Measurements from ENCODE around the gene TEP1. TPM values are rescaled to one million over a fixed set of nuclear protein-coding genes. Genes with fewer than 3 reads are reported as not detected.
A peak's percentile ranks its signal among the peaks of the same experiment; 100 is the strongest.

Gene TEP1
- total RNA-seq, 1 experiment from 2014 or later, result 30.4 TPM

- peaks cover 2% of the 10 kb centered on the region for H3K9me3 Mint-ChIP-seq (ENCODE audit: low read depth, unreplicated experiment)
- TF ChIP-seq CTCF (IDR thresholded peaks at IDR 0.05; ENCODE audit: unreplicated experiment), result no peak
- H3K27ac Mint-ChIP-seq (ENCODE audit: unreplicated experiment), result no peak overlapping the region
- H3K4me3 Mint-ChIP-seq (ENCODE audit: low read depth, unreplicated experiment), result no peak overlapping the region
- no TSS peak for BruUV-seq (replicated peaks)
- H3K4me1 Mint-ChIP-seq (ENCODE audit: low read depth, unreplicated experiment), result peaks cover 32% of the 10 kb centered on the region
- intact Hi-C loops (cut with micrococcal nuclease; ENCODE audit: unreplicated experiment), result no loop called here
- CTCF ChIA-PET, result no interaction called here
- no peaks in the 10 kb centered on the region for H3K27me3 Mint-ChIP-seq (ENCODE audit: unreplicated experiment)
- H3K36me3 Mint-ChIP-seq (ENCODE audit: insufficient read depth, unreplicated experiment), result peaks cover 6% of the 10 kb centered on the region
- no peak for DNase-seq
Measured at GRCh38 chr14:20421267-20421666, 8.0 kb upstream of the TEP1 start.

- Mint-ChIP-seq H3K27ac (ENCODE audit: unreplicated experiment) (peak overlapping the region; percentile 60), H3K9me3 (ENCODE audit: low read depth, unreplicated experiment) (no peaks in the 10 kb centered on the region), H3K27me3 (ENCODE audit: unreplicated experiment) (no peaks in the 10 kb centered on the region), H3K4me1 (ENCODE audit: low read depth, unreplicated experiment) (peaks cover 30% of the 10 kb centered on the region), H3K36me3 (ENCODE audit: insufficient read depth, unreplicated experiment) (peaks cover 6% of the 10 kb centered on the region), H3K4me3 (ENCODE audit: low read depth, unreplicated experiment) (peak overlapping the region; percentile 42)
- no peak for TF ChIP-seq CTCF (IDR thresholded peaks at IDR 0.05; ENCODE audit: unreplicated experiment)
- intact Hi-C loops (cut with micrococcal nuclease; ENCODE audit: unreplicated experiment), result loop anchor here (2.0 to 5.0 kb wide), 5 partner anchors 41 to 263 kb away; partner anchors contain the start of genes PARP2, PIP4P1 and RNASE4
- no TSS peak for BruUV-seq (replicated peaks)
- DNase-seq, result no peak
- CTCF ChIA-PET, result no interaction called here
Measured at GRCh38 chr14:20419419-20419818, 6.1 kb upstream of the TEP1 start.

- peak overlapping the region; percentile 60 for H3K27ac Mint-ChIP-seq (ENCODE audit: unreplicated experiment)
- peak overlapping the region; percentile 42 for H3K4me3 Mint-ChIP-seq (ENCODE audit: low read depth, unreplicated experiment)
Measured at GRCh38 chr14:20418501-20418909, 5.2 kb upstream of the TEP1 start.

GRCh38 chr14:20417250-20418186 lies 4.2 kb upstream of the TEP1 start:
- CTCF ChIA-PET, result interaction anchor here (0.6 to 0.9 kb wide), 2 partner anchors 38 to 266 kb away, joined by 3 to 6 read pairs; partner anchors contain the start of gene APEX1

More at GRCh38 chr14:20418501-20418909, 5.2 kb upstream of the TEP1 start:
- CTCF ChIA-PET, result no interaction called here
- Mint-ChIP-seq H3K27me3 (ENCODE audit: unreplicated experiment) (no peaks in the 10 kb centered on the region), H3K4me1 (ENCODE audit: low read depth, unreplicated experiment) (peaks cover 28% of the 10 kb centered on the region), H3K9me3 (ENCODE audit: low read depth, unreplicated experiment) (no peaks in the 10 kb centered on the region), H3K36me3 (ENCODE audit: insufficient read depth, unreplicated experiment) (peaks cover 10% of the 10 kb centered on the region)
- no peak for TF ChIP-seq CTCF (IDR thresholded peaks at IDR 0.05; ENCODE audit: unreplicated experiment)
- DNase-seq, result peak; percentile 43
- BruUV-seq (replicated peaks), result no TSS peak
- intact Hi-C loops (cut with micrococcal nuclease; ENCODE audit: unreplicated experiment), result loop anchor here (2.0 to 5.0 kb wide), 5 partner anchors 42 to 264 kb away; partner anchors contain the start of genes PARP2, PIP4P1 and RNASE4

More at GRCh38 chr14:20417250-20418186, 4.2 kb upstream of the TEP1 start:
- no peak for TF ChIP-seq CTCF (IDR thresholded peaks at IDR 0.05; ENCODE audit: unreplicated experiment)
- intact Hi-C loops (cut with micrococcal nuclease; ENCODE audit: unreplicated experiment), result loop anchor here (2.0 to 5.0 kb wide), 5 partner anchors 43 to 265 kb away; partner anchors contain the start of genes PARP2, PIP4P1 and RNASE4
- Mint-ChIP-seq H3K36me3 (ENCODE audit: insufficient read depth, unreplicated experiment) (peaks cover 20% of the 10 kb centered on the region), H3K4me1 (ENCODE audit: low read depth, unreplicated experiment) (peaks cover 28% of the 10 kb centered on the region), H3K27me3 (ENCODE audit: unreplicated experiment) (no peaks in the 10 kb centered on the region), H3K27ac (ENCODE audit: unreplicated experiment) (peak overlapping the region; percentile 60), H3K9me3 (ENCODE audit: low read depth, unreplicated experiment) (no peaks in the 10 kb centered on the region), H3K4me3 (ENCODE audit: low read depth, unreplicated experiment) (peak overlapping the region; percentile 42)
- no TSS peak for BruUV-seq (replicated peaks)
- no peak for DNase-seq
